T-cell (primary cell): Measurements from ENCODE around the gene HBZ. TPM values are rescaled to one million over a fixed set of nuclear protein-coding genes. Genes with fewer than 3 reads are reported as not detected.
"Not testable (repeated sequence)": the region's sequence is repeated elsewhere in the genome, so short reads cannot be mapped to it uniquely, and the experiment has no call there.

Experiments used
- ATAC-seq, 4 experiments: fragments of 200-7000 bp in 3 of 4; fragments of 150-1000 bp in 1 of 4; cut with Tn5 transposase; replicated peaks in 1 of 4; 1 replicate in 3 of 4; 2 replicates in 1 of 4; pipeline ENCODE4 v1.10.0; 2021; ENCODE audit warnings: moderate library complexity in 3 of 4, mild to moderate bottlenecking in 2 of 4, moderate number of reproducible peaks in 1 of 4
- CTCF ChIA-PET, 2 donors: fragments of 300-600 bp; sonication (Branson Sonifier 250); formaldehyde crosslinking; loops; one replicate each; lab custom pipeline; 2022; ENCODE audit warnings: antibody characterized with exemption in 2 of 2; lab: Charles Lee
- POLR2A ChIA-PET, 2 donors: fragments of 300-600 bp; sonication (Branson Sonifier 250); formaldehyde crosslinking; loops; one replicate each; lab custom pipeline; 2022; ENCODE audit warnings: antibody characterized with exemption in 2 of 2; lab: Charles Lee
- DNase-seq, 35 experiments: peaks; one replicate each; pipeline versions ENCODE4 v3.0.0 to v3.0.0-alpha.2; 2013 to 2023
- H3K27ac ChIP-seq: one replicate; pipeline ENCODE4 v1.5.1; 2013; ENCODE audit warnings: low read length
- H3K27me3 ChIP-seq, 2 experiments: replicated peaks in 1 of 2; 1 replicate in 1 of 2; 2 replicates in 1 of 2; pipeline versions ENCODE4 v1.6.1 to v1.7.0; 2013; ENCODE audit warnings: low read length in 1 of 2, mixed read lengths in 1 of 2; ENCODE audit not compliant: control insufficient read depth in 2 of 2, insufficient read depth in 2 of 2; ENCODE audit errors: extremely low read depth in 1 of 2
- H3K36me3 ChIP-seq, 2 donors: 1 replicate in 1 of 2; 2 replicates in 1 of 2; pipeline versions ENCODE4 v1.6.1 to v1.7.0; 2013; ENCODE audit warnings: low read length in 1 of 2; ENCODE audit not compliant: control insufficient read depth in 2 of 2, insufficient read depth in 1 of 2; ENCODE audit errors: extremely low read depth in 1 of 2
- H3K4me1 ChIP-seq, 2 experiments: 1 replicate in 1 of 2; 2 replicates in 1 of 2; pipeline versions ENCODE4 v1.6.1 to v1.7.0; 2013; ENCODE audit warnings: low read length in 2 of 2, mixed read lengths in 1 of 2; ENCODE audit not compliant: insufficient read depth in 2 of 2, control insufficient read depth in 1 of 2; ENCODE audit errors: extremely low read depth in 1 of 2
- H3K4me3 ChIP-seq, 2 donors: 1 replicate in 1 of 2; 2 replicates in 1 of 2; pipeline versions ENCODE4 v1.5.1 to v1.7.0; 2013; ENCODE audit warnings: mild to moderate bottlenecking in 2 of 2, low read length in 1 of 2, moderate library complexity in 1 of 2; ENCODE audit not compliant: control insufficient read depth in 1 of 2; ENCODE audit errors: extremely low read depth in 1 of 2
- H3K9me3 ChIP-seq: 2 replicates; pipeline ENCODE4 v1.7.0; 2013
- H3K27ac Mint-ChIP-seq, 2 donors: one replicate each; pipeline ENCODE4 v1.8.0; 2020 to 2021; ENCODE audit warnings: mild to moderate bottlenecking in 2 of 2, mixed read lengths in 2 of 2
- H3K27me3 Mint-ChIP-seq, 2 donors: one replicate each; pipeline ENCODE4 v1.8.0; 2021 to 2022; ENCODE audit warnings: mixed read lengths in 2 of 2
- H3K36me3 Mint-ChIP-seq: one replicate; pipeline ENCODE4 v1.8.0; 2021; ENCODE audit warnings: mixed read lengths
- H3K4me1 Mint-ChIP-seq, 3 donors: one replicate each; pipeline ENCODE4 v1.8.0; 2020 to 2022; ENCODE audit warnings: mixed read lengths in 3 of 3, mild to moderate bottlenecking in 1 of 3
- H3K4me3 Mint-ChIP-seq, 3 donors: one replicate each; pipeline ENCODE4 v1.8.0; 2020 to 2022; ENCODE audit warnings: mild to moderate bottlenecking in 3 of 3, mixed read lengths in 3 of 3, moderate library complexity in 3 of 3
- H3K9me3 Mint-ChIP-seq, 3 donors: one replicate each; pipeline ENCODE4 v1.8.0; 2020 to 2022; ENCODE audit warnings: mixed read lengths in 3 of 3
- WGBS: methylation state at CpG from one replicate; pipeline ENCODE4 v1.1.5; 2013; ENCODE audit warnings: missing lambda C conversion rate; ENCODE audit not compliant: insufficient coverage; 5-methylcytosine and 5-hydroxymethylcytosine counted together
- total RNA-seq, 35 experiments: library from RNA in 6 of 35; stranded (reverse) in 6 of 35; fragments of 120-200 nt in 1 of 35; gene quantifications; one replicate each; pipeline versions ENCODE4 v1.2.1 to v1.2.4 and lab custom pipeline; 2013 to 2026

HBZ gene
- total RNA-seq, 5 donors from 2014 or later (not counting 1 experiment from before 2014, with no cell fraction given): 0.51 to 0.76 (median 0.59) TPM; not detected in 2

- H3K9me3 Mint-ChIP-seq, H3K4me1 Mint-ChIP-seq, H3K4me3 Mint-ChIP-seq, H3K27me3 ChIP-seq, H3K4me1 ChIP-seq, H3K27ac Mint-ChIP-seq, H3K27me3 Mint-ChIP-seq, ATAC-seq, H3K27ac ChIP-seq, H3K9me3 ChIP-seq, CTCF ChIA-PET, H3K4me3 ChIP-seq, DNase-seq: not testable (repeated sequence)
- peaks cover 42% of the 10 kb centered on the region for H3K36me3 Mint-ChIP-seq
- H3K36me3 ChIP-seq: peaks cover 2 to 73% of the 10 kb centered on the region in 2 donors
- 100% methylated on average over 4 of the region's 9 CpGs for WGBS
- POLR2A ChIA-PET: interaction anchor here in 1 of 2 donors (0.6 kb wide), 1 partner anchor 113 kb away, joined by 5 read pairs; no protein-coding TSS in a partner anchor
These were observed 51.6 kb downstream of the HBZ start for GRCh38 chr16:204046-204445.

Other genes starting within 250 kb of the HBZ start
- 10 to 100 TPM; 11.1 to 24.3 (median 21.3) TPM for gene POLR3K, start 99.0 kb upstream of the HBZ start, total RNA-seq
- gene SNRNP25, start 98.8 kb upstream of the HBZ start, total RNA-seq: 10 to 100 TPM in 2 of 5 donors, 1 to 10 TPM in 3; 6.8 to 11.4 (median 9.0) TPM
- under 1 TPM; 0.19 to 0.93 (median 0.53) TPM for gene RHBDF1, start 80.0 kb upstream of the HBZ start, total RNA-seq
- gene MPG, start 74.4 kb upstream of the HBZ start, total RNA-seq: 10 to 100 TPM; 18.3 to 48.2 (median 38.7) TPM
- 10 to 100 TPM; 29.3 to 44.1 (median 39.2) TPM for gene NPRL3, start 14.0 kb upstream of the HBZ start, total RNA-seq
- not detected for gene HBM, start 13.3 kb downstream of the HBZ start, total RNA-seq
- gene HBA2, start 20.2 kb downstream of the HBZ start, total RNA-seq: 10 to 100 TPM in 1 of 5 donors, not detected in 4; 13.2 TPM
- 1 to 10 TPM in 3 of 5 donors, not detected in 2; 5.5 to 6.4 (median 6.0) TPM for gene HBA1, start 24.0 kb downstream of the HBZ start, total RNA-seq
- gene HBQ1, start 27.8 kb downstream of the HBZ start, total RNA-seq: not detected
- 100 to 1,000 TPM; 134 to 170 (median 158) TPM for gene LUC7L, start 76.8 kb downstream of the HBZ start, total RNA-seq
- 10 to 100 TPM; 31.6 to 38.2 (median 36.1) TPM for gene FAM234A, start 82.2 kb downstream of the HBZ start, total RNA-seq
- gene RGS11, start 123.3 kb downstream of the HBZ start, total RNA-seq: under 1 TPM in 1 of 5 donors, not detected in 4; 0.54 TPM
- 1 to 10 TPM in 1 of 5 donors, under 1 TPM in 2, not detected in 2; 0.40 to 1.6 (median 0.59) TPM for gene ARHGDIG, start 127.9 kb downstream of the HBZ start, total RNA-seq
- gene PDIA2, start 130.5 kb downstream of the HBZ start, total RNA-seq: under 1 TPM in 3 of 5 donors, not detected in 2; 0.38 to 0.54 (median 0.53) TPM
- gene AXIN1, start 200.1 kb downstream of the HBZ start, total RNA-seq: 10 to 100 TPM; 38.5 to 58.9 (median 50.4) TPM
- gene MRPL28, start 217.9 kb downstream of the HBZ start, total RNA-seq: 10 to 100 TPM; 29.3 to 43.8 (median 34.5) TPM
- gene PGAP6, start 229.3 kb downstream of the HBZ start, total RNA-seq: 100 to 1,000 TPM in 4 of 5 donors, 10 to 100 TPM in 1; 34.9 to 143 (median 122) TPM
- gene NME4, start 244.6 kb downstream of the HBZ start, total RNA-seq: 10 to 100 TPM; 32.5 to 48.4 (median 41.3) TPM
- 10 to 100 TPM; 10.5 to 17.6 (median 11.3) TPM for gene DECR2, start 249.2 kb downstream of the HBZ start, total RNA-seq